ENCODE measurements around the gene TENM3. TPM values are rescaled to one million over a fixed set of nuclear protein-coding genes. Genes with fewer than 3 reads are reported as not detected.
A peak's percentile ranks its signal among the peaks of the same experiment; 100 is the strongest.

The TENM3 gene
- total RNA-seq, 2 experiments from 2014 or later: not detected

GRCh38 chr4:182448281-182449151 lies 205.3 kb downstream of the TENM3 start:
- Mint-ChIP-seq H3K27ac (no peak overlapping the region), H3K4me3 (peak overlapping the region; percentile 53), H3K36me3 (peaks cover 2% of the 10 kb centered on the region), H3K4me1 (ENCODE audit: low read depth) (peaks cover 15% of the 10 kb centered on the region), H3K27me3 (peaks cover 54% of the 10 kb centered on the region), H3K9me3 (no peaks in the 10 kb centered on the region)
- intact Hi-C loops (cut with micrococcal nuclease): loop anchor here (5.0 kb wide), 1 partner anchor 306 kb away; no protein-coding TSS in a partner anchor
- peak; percentile 37 for DNase-seq
- POLR2A ChIA-PET: no interaction called here
- CTCF ChIA-PET: interaction anchor here (0.5 kb wide), 1 partner anchor 9 kb away, joined by 3 read pairs; no protein-coding TSS in a partner anchor

- DNase-seq: no peak
- no peak overlapping the region for H3K27ac Mint-ChIP-seq
- H3K9me3 Mint-ChIP-seq: no peaks in the 10 kb centered on the region
- peaks cover 2% of the 10 kb centered on the region for H3K36me3 Mint-ChIP-seq
- peak overlapping the region; percentile 67 for H3K4me3 Mint-ChIP-seq
- intact Hi-C loops (cut with micrococcal nuclease): loop anchor here (5.0 kb wide), 1 partner anchor 307 kb away; no protein-coding TSS in a partner anchor
- H3K4me1 Mint-ChIP-seq (ENCODE audit: low read depth): peaks cover 15% of the 10 kb centered on the region
- CTCF ChIA-PET: no interaction called here
- POLR2A ChIA-PET: interaction anchor here (0.6 kb wide), 1 partner anchor 1554 kb away, joined by 3 read pairs; no protein-coding TSS in a partner anchor
- H3K27me3 Mint-ChIP-seq: peaks cover 54% of the 10 kb centered on the region
These were observed 206.2 kb downstream of the TENM3 start for GRCh38 chr4:182449186-182449929.

GRCh38 chr4:182449930-182450439 lies 206.8 kb downstream of the TENM3 start:
- ChIA-PET POLR2A (interaction anchor here (0.6 kb wide), 1 partner anchor 1554 kb away, joined by 3 read pairs; no protein-coding TSS in a partner anchor), CTCF (no interaction called here)
- H3K4me1 Mint-ChIP-seq (ENCODE audit: low read depth): peaks cover 15% of the 10 kb centered on the region
- peaks cover 55% of the 10 kb centered on the region for H3K27me3 Mint-ChIP-seq
- intact Hi-C loops (cut with micrococcal nuclease): loop anchor here (5.0 kb wide), 1 partner anchor 308 kb away; no protein-coding TSS in a partner anchor
- no peaks in the 10 kb centered on the region for H3K9me3 Mint-ChIP-seq
- no peak for DNase-seq
- peaks cover 2% of the 10 kb centered on the region for H3K36me3 Mint-ChIP-seq
- H3K27ac Mint-ChIP-seq: no peak overlapping the region
- H3K4me3 Mint-ChIP-seq: no peak overlapping the region

DNA sequence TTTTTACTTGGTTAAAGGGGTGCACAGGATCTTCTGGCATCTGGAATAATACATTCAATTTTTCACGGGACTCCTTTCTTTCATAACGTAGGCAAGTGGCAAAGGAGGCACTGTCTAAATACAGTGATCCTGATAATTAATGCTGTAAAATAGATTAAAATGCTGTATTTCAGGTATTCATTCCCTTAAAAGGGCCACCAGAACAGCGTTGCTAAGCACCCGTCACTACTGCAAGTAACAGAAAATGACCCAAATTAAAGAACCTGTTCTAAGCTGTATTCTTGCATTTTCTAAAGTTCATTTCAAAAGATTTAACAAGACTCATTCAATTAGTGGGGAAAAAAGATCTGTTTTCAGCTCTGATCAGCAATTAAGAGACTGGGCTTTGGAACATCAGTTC lies 208.2 kb downstream of the TENM3 start:
- Mint-ChIP-seq H3K36me3 (peaks cover 2% of the 10 kb centered on the region), H3K9me3 (no peaks in the 10 kb centered on the region), H3K27ac (no peak overlapping the region), H3K4me1 (ENCODE audit: low read depth) (peaks cover 15% of the 10 kb centered on the region), H3K4me3 (no peak overlapping the region), H3K27me3 (peaks cover 55% of the 10 kb centered on the region)
- intact Hi-C loops (cut with micrococcal nuclease): no loop called here
- no peak for DNase-seq
- CTCF ChIA-PET: no interaction called here
- POLR2A ChIA-PET: no interaction called here

DNA sequence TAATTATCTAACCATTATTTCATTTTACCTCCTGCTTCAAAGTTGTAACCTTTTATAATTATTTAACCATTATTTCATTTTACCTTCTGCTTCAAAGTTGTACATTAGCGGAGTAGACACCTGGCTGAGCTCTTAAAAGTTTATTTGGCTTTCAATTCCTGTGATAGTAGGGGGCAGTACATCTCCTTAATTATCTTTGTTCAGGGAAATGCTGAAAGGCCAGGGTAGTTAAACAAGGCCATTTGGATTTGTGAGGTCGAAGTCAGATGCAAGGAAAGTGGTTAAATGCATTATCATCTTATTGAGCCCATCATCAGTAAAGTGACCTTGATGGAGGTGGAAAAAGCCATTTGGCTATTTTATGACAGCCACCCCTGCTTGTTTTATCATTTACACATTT lies 210.6 kb downstream of the TENM3 start:
- no peaks in the 10 kb centered on the region for H3K36me3 Mint-ChIP-seq
- no peak overlapping the region for H3K4me3 Mint-ChIP-seq
- no peaks in the 10 kb centered on the region for H3K9me3 Mint-ChIP-seq
- peaks cover 12% of the 10 kb centered on the region for H3K4me1 Mint-ChIP-seq (ENCODE audit: low read depth)
- intact Hi-C loops (cut with micrococcal nuclease): no loop called here
- no peak for DNase-seq
- peaks cover 40% of the 10 kb centered on the region for H3K27me3 Mint-ChIP-seq
- ChIA-PET POLR2A (no interaction called here), CTCF (no interaction called here)
- no peak overlapping the region for H3K27ac Mint-ChIP-seq

- H3K27ac Mint-ChIP-seq: no peak overlapping the region
- intact Hi-C loops (cut with micrococcal nuclease): no loop called here
- H3K9me3 Mint-ChIP-seq: no peaks in the 10 kb centered on the region
- no peaks in the 10 kb centered on the region for H3K36me3 Mint-ChIP-seq
- CTCF ChIA-PET: no interaction called here
- H3K27me3 Mint-ChIP-seq: peaks cover 36% of the 10 kb centered on the region
- H3K4me1 Mint-ChIP-seq (ENCODE audit: low read depth): peaks cover 8% of the 10 kb centered on the region
- no peak overlapping the region for H3K4me3 Mint-ChIP-seq
- POLR2A ChIA-PET: no interaction called here
- DNase-seq: no peak
These were observed 211.3 kb downstream of the TENM3 start for GRCh38 chr4:182454440-182455013.

- no peak overlapping the region for H3K27ac Mint-ChIP-seq
- no peaks in the 10 kb centered on the region for H3K36me3 Mint-ChIP-seq
- ChIA-PET POLR2A (no interaction called here), CTCF (interaction anchor here (0.6 kb wide), 1 partner anchor 13 kb away, joined by 3 read pairs; no protein-coding TSS in a partner anchor)
- H3K4me1 Mint-ChIP-seq (ENCODE audit: low read depth): no peaks in the 10 kb centered on the region
- intact Hi-C loops (cut with micrococcal nuclease): no loop called here
- H3K9me3 Mint-ChIP-seq: no peaks in the 10 kb centered on the region
- no peak overlapping the region for H3K4me3 Mint-ChIP-seq
- peaks cover 2% of the 10 kb centered on the region for H3K27me3 Mint-ChIP-seq
- no peak for DNase-seq
These were observed 221.9 kb downstream of the TENM3 start for GRCh38 chr4:182465114-182465513.

- intact Hi-C loops (cut with micrococcal nuclease): no loop called here
- no peak overlapping the region for H3K4me3 Mint-ChIP-seq
- DNase-seq: no peak
- H3K27me3 Mint-ChIP-seq: no peaks in the 10 kb centered on the region
- ChIA-PET CTCF (interaction anchor here (0.6 kb wide), 1 partner anchor 40 kb away, joined by 6 read pairs; no protein-coding TSS in a partner anchor), POLR2A (no interaction called here)
- no peaks in the 10 kb centered on the region for H3K4me1 Mint-ChIP-seq (ENCODE audit: low read depth)
- H3K9me3 Mint-ChIP-seq: no peaks in the 10 kb centered on the region
- H3K27ac Mint-ChIP-seq: no peak overlapping the region
- no peaks in the 10 kb centered on the region for H3K36me3 Mint-ChIP-seq
These were observed 222.8 kb downstream of the TENM3 start for GRCh38 chr4:182465979-182466378.

GRCh38 chr4:182470215-182470614 lies 227.0 kb downstream of the TENM3 start:
- Mint-ChIP-seq H3K4me1 (ENCODE audit: low read depth) (no peaks in the 10 kb centered on the region), H3K36me3 (no peaks in the 10 kb centered on the region), H3K27ac (no peak overlapping the region), H3K9me3 (no peaks in the 10 kb centered on the region), H3K4me3 (no peak overlapping the region), H3K27me3 (no peaks in the 10 kb centered on the region)
- no peak for DNase-seq
- CTCF ChIA-PET: interaction anchor here (0.6 kb wide), 1 partner anchor 368 kb away, joined by 5 read pairs; no protein-coding TSS in a partner anchor
- POLR2A ChIA-PET: no interaction called here
- intact Hi-C loops (cut with micrococcal nuclease): no loop called here

DNA sequence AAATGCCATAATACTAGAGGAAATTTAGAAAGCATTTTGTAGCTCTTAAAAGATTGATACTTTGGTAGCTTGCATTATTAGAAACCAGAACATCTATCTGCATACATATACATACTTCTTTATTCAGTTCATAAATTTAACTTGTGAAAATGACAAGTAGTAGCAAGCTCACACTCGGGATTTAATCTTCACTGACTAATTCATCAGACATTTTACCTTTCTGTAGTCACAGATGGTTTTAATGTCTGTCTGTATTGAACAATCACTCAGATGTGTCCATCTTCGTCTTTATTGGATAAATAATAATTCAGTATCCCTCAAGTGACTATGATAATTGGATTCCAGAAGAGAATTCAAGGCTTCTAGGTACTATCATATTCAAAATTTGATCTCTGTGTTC lies 232.3 kb downstream of the TENM3 start:
- H3K4me1 Mint-ChIP-seq (ENCODE audit: low read depth): no peaks in the 10 kb centered on the region
- POLR2A ChIA-PET: no interaction called here
- CTCF ChIA-PET: interaction anchor here (1.0 kb wide), 1 partner anchor 92 kb away, joined by 3 read pairs; no protein-coding TSS in a partner anchor

DNA sequence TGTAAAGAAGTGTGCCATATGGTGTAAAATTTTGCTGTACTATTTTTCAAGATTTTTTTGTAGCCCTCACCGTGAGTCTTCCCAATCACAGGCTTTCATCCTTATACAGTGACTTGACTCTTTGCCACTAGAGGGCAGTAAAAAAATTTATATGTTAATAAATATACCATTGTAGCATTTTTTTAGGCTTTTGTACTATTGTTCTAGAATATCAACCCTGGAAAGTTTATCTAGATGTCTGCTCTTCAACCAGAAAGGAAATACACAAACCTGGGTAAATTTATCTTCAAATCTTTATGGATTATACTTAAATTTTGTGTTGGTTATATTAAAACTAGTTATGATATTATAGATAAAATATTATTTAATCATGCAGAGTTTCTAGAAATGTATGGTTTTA lies 235.3 kb downstream of the TENM3 start:
- DNase-seq: no peak
- no peaks in the 10 kb centered on the region for H3K4me1 Mint-ChIP-seq (ENCODE audit: low read depth)
- intact Hi-C loops (cut with micrococcal nuclease): loop anchor here (1.0 kb wide), 2 partner anchors 328 to 447 kb away; no protein-coding TSS in a partner anchor
- H3K9me3 Mint-ChIP-seq: no peaks in the 10 kb centered on the region
- no peak overlapping the region for H3K27ac Mint-ChIP-seq
- H3K36me3 Mint-ChIP-seq: no peaks in the 10 kb centered on the region
- ChIA-PET POLR2A (no interaction called here), CTCF (interaction anchor here (1.1 kb wide), 1 partner anchor 784 kb away, joined by 5 read pairs; no protein-coding TSS in a partner anchor)
- peaks cover 10% of the 10 kb centered on the region for H3K27me3 Mint-ChIP-seq
- H3K4me3 Mint-ChIP-seq: no peak overlapping the region

More for the DNA sequence above, 232.3 kb downstream of the TENM3 start:
- no peaks in the 10 kb centered on the region for H3K9me3 Mint-ChIP-seq
- DNase-seq: no peak
- intact Hi-C loops (cut with micrococcal nuclease): no loop called here
- no peak overlapping the region for H3K4me3 Mint-ChIP-seq
- H3K27ac Mint-ChIP-seq: no peak overlapping the region
- no peaks in the 10 kb centered on the region for H3K36me3 Mint-ChIP-seq
- H3K27me3 Mint-ChIP-seq: peaks cover 10% of the 10 kb centered on the region

DNA sequence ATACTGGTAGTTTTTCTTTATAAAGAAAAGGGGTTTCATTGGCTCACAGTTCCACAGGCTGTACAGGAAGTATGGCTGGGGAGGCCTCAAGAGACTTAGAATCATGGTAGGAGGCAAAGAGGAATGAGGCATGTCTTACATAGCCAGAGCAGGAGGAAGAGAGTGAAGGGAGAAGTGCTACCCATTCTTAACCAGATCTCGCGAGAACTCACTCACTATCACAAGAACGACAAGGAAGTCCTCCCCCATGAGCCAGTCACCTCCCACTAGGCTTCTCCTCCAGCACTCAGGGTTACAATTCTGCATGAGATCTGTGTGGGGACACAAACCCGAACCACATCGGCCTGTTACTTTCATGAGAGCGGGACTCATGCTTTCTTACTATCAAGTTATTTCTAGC lies 240.5 kb downstream of the TENM3 start:
- Mint-ChIP-seq H3K27ac (no peak overlapping the region), H3K4me3 (no peak overlapping the region), H3K27me3 (peaks cover 7% of the 10 kb centered on the region), H3K4me1 (ENCODE audit: low read depth) (no peaks in the 10 kb centered on the region), H3K9me3 (peaks cover 6% of the 10 kb centered on the region), H3K36me3 (no peaks in the 10 kb centered on the region)
- ChIA-PET CTCF (no interaction called here), POLR2A (no interaction called here)
- no peak for DNase-seq
- intact Hi-C loops (cut with micrococcal nuclease): no loop called here

All from activated CD4-positive, alpha-beta memory T cell treated with anti-CD3 and anti-CD28 coated beads for 36 hours (primary cell).